Omental fat pad (tissue), 4 donors: ENCODE measurements around the gene KCNG2. TPM values are rescaled to one million over a fixed set of nuclear protein-coding genes. Genes with fewer than 3 reads are reported as not detected.

Experiments
- ATAC-seq: fragments of 150-250 bp; one replicate; pipeline ENCODE4 v1.9.1; 2016; ENCODE audit warnings: mild to moderate bottlenecking, moderate library complexity; ENCODE audit not compliant: low FRiP score
- DNase-seq: peaks from one replicate; pipeline ENCODE4 v3.0.0-alpha.2; 2019; ENCODE audit warnings: low spot score
- CTCF ChIP-seq, 3 donors: fragments of 450-650 bp; IDR thresholded peaks; one replicate each; pipeline ENCODE4 v1.5.1; 2016 to 2017; ENCODE audit warnings: antibody characterized with exemption in 3 of 3, mild to moderate bottlenecking in 3 of 3, moderate library complexity in 2 of 3
- total RNA-seq, 4 donors: library from RNA; depleted of rRNA; stranded (reverse); fragments of >200 nt; gene quantifications; one replicate each; pipeline ENCODE4 v1.1.0, GENCODE V29; 2016

KCNG2 gene
- total RNA-seq, 4 donors from 2014 or later, result 0.75 to 2.4 (median 0.96) TPM; not detected in 1

GRCh38 chr18:79868811-79869541 lies 71.2 kb downstream of the KCNG2 start:
- ATAC-seq (no peak), DNase-seq (no peak)
- TF ChIP-seq CTCF (IDR thresholded peaks at IDR 0.05), result no peak

DNA sequence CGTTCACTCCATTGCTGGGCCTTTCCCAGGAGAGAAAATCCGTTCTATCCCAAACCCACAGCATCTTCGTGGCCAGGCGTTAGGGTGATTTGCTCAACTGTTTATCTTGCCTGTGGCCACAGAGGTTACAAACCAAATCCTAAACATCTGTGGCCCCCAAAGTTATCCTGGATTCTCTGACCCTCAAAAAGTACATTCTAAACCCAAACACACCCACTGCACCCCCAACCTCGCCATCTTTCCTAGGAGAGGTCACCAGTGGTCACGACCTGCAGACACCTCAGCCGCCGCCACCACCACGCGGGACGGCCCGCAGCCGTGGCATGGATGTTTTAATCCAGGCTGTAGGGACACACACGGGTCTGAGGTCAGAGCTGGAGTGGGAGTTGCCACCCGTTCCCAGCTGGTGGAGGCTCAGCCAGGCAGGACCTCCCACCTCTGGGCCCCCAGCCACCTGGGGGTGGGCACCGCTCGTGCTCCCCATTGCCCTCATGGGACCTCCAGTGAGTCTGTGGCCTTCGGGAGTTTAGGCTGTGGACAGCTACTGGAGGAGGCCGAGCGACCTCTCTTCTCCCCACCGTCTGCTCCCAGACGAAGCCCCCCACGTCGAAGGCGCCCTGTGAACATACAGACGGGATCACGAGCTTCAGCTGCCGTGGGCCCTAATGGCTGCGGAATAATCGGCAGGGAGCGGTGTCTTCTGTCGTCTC lies 72.0 kb downstream of the KCNG2 start:
- no peak for TF ChIP-seq CTCF (IDR thresholded peaks at IDR 0.05)
- DNase-seq (no peak), ATAC-seq (no peak)

DNA sequence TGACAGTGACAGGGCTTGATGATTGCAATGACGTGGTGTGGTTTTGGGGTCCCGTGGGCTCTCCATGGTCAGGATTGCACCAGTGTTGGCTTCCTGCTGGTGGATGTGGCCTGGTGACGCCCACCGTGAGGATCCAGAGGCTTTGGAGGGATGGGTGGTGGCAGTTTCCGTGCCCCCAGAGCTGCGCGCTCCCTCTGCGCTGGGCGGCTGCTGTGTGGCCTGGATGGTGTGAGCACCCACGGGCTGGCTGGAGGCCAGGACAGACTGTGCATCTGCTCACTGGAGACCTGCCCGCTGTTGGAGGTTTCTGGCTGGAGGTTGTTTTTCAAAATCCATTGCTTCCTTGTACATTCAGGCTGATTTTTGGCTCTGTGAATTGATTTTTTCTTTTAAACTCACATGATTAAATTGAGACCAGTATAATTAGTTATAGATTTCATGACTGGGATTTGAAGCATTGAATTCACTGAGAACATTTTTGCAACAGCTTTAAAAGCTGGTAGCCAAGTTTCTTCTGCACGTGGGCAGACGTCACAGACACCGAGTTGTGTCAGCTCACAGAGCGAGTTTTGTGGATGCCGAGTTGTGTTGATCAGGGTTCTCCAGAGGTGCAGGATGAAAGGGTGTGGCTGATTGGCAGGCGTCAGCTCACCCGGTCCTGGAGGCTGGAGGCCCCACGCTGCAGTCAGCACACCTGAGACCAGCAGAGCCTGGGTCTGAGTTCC lies 72.7 kb downstream of the KCNG2 start:
- no peak for DNase-seq
- ATAC-seq, result no peak
- no peak for TF ChIP-seq CTCF (IDR thresholded peaks at IDR 0.05)

- DNase-seq (no peak), ATAC-seq (no peak)
- TF ChIP-seq CTCF (IDR thresholded peaks at IDR 0.05), result no peak
These were observed 73.3 kb downstream of the KCNG2 start for GRCh38 chr18:79871026-79871390.

DNA sequence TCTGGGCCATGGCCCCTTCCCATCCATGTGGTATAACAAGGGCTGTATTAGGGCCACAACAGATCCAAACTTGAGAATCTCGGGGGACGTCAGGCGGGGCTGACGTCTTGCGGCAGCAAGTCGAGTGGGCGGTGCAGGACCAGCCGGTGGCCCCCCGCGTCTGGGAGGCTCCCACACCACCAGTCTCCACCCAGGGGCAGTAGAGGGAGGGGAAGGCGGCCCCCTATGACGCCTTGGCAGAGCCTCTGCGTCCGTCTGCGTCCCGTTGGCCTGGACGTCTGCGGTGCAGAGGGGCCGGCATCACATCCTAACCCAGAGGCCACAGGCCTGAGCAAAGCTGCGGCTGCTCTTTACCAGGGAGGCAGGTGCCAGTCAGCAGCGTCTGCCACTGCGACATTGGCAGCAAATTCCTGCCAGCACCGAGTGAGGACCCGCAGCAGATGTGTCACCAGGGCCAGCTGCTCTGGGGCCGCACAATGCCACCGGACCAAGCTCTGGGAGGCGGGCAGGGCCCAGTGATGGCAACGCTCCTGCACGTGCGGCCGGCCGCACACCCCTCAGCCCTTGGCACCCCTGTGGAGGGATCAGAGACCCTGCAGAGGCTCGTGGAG lies 73.8 kb downstream of the KCNG2 start:
- no peak for ATAC-seq
- no peak for TF ChIP-seq CTCF (IDR thresholded peaks at IDR 0.05)
- no peak for DNase-seq

DNA sequence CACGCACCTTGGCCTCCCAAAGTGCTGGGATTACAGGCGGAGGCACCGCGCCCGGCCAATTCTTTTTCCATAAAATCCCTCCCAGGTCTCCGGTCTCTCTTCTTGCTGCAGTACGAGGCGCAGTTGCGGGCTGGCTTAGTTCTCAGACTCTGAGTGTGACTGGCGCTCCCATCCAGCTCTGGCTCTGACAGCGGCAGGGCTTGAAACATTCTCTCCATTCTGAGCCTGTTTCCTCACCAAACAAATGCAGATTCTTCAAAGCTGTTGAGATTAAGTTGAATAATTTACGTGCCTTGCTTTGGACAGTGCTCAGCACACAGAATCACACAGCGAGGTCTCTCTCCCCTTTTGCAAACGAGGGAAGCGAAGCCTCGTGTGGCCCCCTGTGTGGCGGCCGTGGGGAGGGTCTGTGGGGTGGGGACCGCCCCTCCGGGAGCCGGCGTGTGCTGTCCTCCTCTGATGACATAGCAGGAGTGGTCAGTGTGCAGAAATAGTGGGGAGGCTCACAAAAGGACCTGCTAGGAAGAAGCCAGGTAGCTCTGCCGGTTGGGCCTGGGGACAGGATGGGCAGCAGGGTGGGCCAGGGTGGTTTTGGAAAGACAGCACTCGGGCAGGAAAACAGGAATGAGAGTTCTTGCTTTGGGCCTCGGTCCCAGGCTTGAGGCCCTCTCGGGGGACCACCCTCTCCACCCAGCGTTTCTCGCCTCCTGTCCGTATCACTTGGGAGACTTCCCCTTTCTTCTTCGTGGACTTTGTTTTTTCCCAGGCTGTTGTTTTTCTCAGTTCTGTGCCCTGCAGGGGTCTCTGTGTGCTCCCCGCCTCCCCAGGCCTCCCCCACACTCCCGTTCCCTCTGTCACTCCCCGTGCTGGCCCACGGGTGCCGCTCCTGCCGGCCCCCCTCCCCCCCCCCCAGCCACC lies 75.0 kb downstream of the KCNG2 start:
- ATAC-seq, result no peak
- TF ChIP-seq CTCF (IDR thresholded peaks at IDR 0.05), result no peak
- no peak for DNase-seq
